Sciatic nerve (tissue), 2 donors: Measurements from ENCODE around the gene AKT1. TPM values are rescaled to one million over a fixed set of nuclear protein-coding genes. Genes with fewer than 3 reads are reported as not detected.
A peak's percentile ranks its signal among the peaks of the same experiment; 100 is the strongest.
"Not testable (repeated sequence)": the region's sequence is repeated elsewhere in the genome, so short reads cannot be mapped to it uniquely, and the experiment has no call there.

Experiments used
- ATAC-seq: fragments of 200-7000 bp; cut with Tn5 transposase; one replicate; pipeline ENCODE4 v1.9.1; 2020; ENCODE audit warnings: mild to moderate bottlenecking, moderate library complexity
- DNase-seq: peaks from one replicate; pipeline ENCODE4 v3.0.0-alpha.2; 2020; ENCODE audit warnings: low spot score
- intact Hi-C: fragments of 100-400 bp; cut with DNase I; formaldehyde crosslinking; loops from one replicate; pipeline ENCODE4 v1.14.2; 2022
- total RNA-seq: library from RNA; stranded (reverse); fragmentation: NEBNext Ultra II Directional; extraction: Animal tissue kit (Norgen Biotek cat#: 25700); gene quantifications from one replicate; pipeline ENCODE4 v1.2.1, GENCODE V29; 2021
- donor health status: DM: no; HTN: no; CAD: no.
- donor health status: DM: no; HTN: no; CAD: no.

The AKT1 gene
- 90.4 TPM for total RNA-seq

DNA sequence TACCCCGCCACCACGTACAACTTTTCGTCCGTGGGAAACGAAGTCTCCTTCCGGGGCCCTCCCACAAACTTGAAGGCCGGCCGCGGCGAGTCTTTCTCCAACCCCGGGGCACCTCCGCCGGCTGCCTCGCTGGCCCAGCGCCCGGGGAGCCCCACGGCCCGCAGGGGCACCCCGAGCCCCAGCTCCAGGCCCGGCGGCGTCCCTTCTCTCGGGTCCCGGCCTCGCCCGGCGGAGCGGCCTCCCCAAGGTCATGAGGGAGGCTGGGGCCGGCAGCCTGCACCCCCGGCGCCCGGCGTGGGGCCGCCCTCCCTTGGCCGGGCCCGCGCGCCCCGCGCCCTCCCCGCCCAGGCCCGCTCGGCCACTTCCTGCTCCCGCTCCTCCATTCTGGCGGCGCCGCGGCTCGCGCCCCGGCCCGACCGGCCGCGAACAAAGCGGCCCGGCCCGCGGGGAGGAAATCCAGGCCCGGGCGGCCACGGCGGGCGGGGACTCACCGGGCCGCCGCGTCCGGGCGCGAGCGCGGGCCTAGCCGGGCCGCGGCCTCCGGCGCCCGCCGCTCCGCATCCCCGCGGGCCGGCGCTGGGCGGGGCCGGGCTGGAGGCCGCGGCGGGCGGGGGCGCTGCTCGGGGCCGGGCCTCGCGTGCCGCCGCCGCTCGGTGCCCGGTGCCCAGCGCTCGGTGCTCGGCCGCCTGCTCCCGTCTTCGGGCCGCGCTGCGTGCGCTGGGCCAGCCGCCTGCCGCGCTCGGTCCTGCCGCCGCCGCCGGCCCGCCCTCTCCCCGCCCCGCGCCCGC, at the start of gene AKT1:
Gene AKT1, minus strand, starts transcription at position 756 of the 788 bp plus-strand sequence. CDS start 3,105 bp downstream, outside the sequence.
- intact Hi-C loops, result no loop called here
- DNase-seq (no peak), ATAC-seq (no peak)

DNA sequence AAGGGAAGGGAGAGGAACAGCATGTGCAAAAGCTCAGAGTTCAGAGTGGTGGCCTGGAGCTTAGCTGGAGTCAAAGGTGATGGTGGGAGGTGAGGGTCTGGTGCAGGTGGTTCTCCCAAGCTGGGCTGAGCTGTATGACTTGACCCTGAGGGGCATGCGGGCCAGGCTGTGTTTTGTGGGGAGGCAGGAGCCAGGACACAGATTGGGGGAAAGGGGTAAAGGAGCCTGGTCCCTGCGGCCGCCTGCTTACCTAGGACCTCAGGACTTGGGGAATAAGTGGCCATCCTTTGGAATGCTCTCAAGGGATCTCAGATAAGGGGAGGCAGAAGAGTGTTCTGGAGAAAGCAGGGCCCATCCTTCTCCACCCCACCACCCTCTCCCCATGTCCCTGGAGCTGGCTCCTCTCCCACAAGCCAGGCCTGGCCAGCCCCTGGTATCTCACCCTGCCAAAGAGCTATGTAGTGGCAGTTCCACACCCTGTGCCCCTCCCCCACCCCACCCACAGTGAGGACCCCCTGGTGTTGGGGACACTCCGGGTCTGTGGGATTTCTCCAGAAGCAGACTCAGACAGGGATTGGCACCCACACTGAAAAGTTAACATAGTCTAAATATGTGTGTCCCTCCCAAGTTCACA, 49.6 kb upstream of the AKT1 start:
- ATAC-seq (no peak), DNase-seq (no peak)
- intact Hi-C loops, result no loop called here

DNA sequence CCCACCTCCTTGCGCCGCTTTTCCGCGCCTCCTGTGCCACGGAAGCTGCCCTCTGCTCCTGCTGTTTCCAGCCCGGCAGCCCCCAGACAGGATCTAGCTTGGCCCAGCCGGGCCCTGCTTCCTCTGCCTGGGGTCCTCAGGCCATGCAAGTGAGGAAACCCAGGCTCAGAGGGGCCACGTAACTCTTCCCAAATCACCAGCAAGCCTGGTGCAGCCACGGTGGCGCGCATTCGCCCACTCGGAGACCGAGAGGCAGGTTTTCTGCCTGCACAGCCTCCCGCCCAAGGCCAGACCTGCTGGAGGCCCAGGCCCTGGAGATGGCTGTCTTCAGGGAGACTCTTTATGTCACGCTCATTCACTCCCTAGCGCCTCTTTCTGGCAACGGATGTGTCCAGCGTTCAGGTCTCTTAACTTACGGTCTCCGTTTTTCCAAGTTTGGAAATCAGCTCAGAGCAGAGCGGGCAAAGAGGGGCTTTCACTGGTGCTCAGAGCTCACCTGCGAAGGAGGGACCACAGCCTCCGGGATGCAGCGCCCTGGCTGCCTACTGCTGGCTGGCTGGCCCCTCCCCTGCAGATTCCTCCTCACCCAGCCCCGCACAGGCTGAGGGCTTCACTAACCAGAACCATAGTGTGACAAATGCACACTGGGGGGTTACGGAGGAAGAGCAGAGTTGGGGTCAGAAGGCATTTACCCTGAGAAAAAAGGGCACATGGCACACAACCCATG, 48.9 kb upstream of the AKT1 start:
- ATAC-seq (peak; percentile 30), DNase-seq (no peak)
- intact Hi-C loops, result no loop called here

DNA sequence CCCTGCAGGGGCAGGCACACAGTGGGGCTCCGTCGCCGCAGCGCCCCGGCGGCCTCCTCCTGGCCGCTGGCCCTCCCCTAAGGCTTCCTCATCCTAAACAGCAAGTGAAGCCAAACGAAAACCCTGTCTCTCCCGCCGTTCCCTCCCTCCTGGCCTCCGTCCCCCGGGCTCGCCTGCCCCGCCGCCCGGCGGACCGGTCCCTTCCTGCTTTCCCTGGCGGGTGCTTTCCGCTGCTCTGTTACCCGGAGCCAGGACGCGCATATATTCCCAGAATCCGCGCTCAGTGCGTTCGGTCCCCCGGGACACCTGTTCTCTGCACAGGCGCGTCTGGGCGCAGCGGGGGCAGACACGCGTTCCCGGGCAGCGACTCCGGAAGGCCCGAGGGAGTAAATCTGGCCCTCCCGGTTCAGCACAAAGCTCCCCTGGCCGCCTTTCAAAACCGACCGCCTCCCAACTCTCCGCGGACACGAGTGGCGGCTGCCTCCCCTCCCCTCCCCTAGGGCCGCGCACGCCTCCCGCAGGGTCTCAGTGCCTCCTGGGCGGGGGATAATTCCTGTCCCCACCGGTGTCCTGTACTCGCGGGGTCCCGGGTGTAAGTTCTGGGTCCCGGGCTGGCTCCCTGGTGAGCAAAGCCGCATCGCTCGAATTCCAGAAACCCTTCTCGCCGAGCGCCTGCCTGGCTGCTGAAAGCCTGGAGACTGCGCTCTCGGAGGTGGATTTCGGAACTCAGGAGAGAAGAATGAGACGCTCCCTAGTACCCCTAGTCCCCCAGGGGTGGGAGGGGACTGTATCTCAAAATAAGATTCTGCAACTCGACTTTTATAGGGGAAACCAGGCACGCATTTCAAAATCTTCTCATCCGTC, 48.1 kb upstream of the AKT1 start:
- DNase-seq (no peak), ATAC-seq (peak; percentile 34)
- intact Hi-C loops, result no loop called here

DNA sequence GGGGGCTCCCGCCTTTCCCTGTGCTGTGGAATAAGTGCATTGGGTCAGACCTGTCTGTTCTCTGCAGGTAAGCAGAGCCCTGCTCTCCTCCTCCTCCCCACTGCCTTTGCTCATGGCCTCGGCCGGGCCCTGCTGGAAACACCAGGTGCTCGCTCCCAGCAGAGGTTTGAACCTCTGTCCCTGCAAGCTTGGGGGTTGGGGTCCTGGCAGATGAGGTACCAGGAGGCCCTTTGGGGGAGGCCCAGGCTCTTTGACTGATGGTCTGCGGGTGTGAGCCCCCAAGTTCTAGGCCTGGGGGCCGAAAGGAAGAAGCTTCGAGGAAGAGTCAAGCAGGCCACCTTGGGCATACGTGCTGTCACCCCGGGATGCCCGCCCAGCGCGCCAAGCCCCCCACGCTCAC, 47.5 kb upstream of the AKT1 start:
- intact Hi-C loops, result no loop called here
- no peak for DNase-seq
- ATAC-seq, result no peak

DNA sequence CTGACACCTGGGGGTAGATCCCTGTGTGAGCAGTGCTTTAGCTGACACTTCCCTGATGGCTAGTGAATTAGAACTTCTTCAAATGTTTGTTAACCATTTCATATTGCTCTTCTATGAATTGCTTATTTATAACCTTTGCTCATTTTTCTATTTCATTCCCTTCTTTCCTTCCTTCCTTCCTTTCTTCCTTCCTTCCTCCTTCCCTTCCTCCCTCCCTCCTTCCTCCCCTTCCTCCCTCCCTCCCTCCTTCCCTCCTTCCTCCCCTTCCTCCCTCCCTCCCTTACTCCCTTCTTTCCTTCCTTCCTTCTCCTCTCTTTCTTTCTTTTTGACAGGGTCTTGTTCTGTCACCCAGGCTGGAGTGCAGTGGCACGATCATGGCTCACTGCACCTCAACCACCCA, 46.2 kb upstream of the AKT1 start:
- intact Hi-C loops, result no loop called here
- ATAC-seq (no peak), DNase-seq (no peak)

DNA sequence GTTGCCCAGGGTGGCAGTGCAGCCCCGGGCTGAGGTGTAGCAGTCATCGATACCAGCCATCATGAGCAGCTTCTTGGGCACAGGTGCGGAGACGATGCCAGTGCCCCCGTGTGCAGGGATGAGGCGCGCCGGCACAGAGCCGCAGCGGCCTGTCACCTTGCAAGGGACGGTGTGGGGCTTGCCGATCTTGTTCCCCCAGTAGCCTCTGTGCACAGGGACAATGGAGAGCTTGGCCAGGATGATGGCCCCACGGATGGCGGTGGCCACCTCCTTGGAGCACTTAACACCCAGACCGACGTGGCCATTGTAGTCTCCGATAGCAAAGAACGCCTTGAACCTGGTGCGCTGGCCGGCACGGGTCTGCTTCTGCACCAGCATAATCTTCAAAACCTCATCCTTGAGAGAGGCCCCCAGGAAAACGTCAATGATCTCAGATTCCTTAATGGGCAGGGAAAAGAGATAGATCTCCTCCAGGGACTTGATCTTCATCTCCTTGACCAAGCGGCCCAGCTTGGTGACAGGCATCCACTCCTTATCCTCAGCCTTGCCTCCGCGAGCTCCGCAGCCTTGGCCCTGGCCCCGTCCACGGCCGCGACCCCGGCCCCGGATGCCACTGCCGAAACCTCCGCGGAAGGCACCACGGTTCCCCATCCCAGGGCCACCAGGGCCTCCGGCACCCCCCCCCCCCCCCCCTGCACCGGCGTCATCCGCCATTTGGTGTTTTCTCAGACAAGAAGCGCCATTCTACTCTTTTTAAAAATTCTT, 40.8 kb upstream of the AKT1 start:
- DNase-seq, intact Hi-C loops, ATAC-seq: not testable (repeated sequence)

DNA sequence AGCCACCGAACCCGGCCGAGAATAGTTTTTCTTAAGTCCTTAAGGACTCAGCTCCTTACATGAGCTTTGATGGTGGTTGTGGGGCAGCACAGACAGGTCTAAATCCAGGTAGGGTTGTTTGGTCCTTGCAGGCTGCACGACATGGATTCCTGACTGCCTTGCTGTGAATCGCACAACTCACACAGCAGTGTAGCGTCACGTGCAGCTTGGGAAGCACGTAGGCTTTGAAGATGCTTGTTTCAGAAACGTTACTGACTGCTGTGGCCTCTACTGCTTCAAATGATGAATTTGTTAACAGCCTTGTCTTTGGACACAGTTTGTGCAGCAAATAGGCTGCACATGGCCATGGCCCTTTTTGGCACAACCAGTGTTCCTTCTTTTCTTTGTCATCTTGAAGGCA, 35.2 kb upstream of the AKT1 start:
- DNase-seq, result no peak
- no peak for ATAC-seq
- intact Hi-C loops, result no loop called here

DNA sequence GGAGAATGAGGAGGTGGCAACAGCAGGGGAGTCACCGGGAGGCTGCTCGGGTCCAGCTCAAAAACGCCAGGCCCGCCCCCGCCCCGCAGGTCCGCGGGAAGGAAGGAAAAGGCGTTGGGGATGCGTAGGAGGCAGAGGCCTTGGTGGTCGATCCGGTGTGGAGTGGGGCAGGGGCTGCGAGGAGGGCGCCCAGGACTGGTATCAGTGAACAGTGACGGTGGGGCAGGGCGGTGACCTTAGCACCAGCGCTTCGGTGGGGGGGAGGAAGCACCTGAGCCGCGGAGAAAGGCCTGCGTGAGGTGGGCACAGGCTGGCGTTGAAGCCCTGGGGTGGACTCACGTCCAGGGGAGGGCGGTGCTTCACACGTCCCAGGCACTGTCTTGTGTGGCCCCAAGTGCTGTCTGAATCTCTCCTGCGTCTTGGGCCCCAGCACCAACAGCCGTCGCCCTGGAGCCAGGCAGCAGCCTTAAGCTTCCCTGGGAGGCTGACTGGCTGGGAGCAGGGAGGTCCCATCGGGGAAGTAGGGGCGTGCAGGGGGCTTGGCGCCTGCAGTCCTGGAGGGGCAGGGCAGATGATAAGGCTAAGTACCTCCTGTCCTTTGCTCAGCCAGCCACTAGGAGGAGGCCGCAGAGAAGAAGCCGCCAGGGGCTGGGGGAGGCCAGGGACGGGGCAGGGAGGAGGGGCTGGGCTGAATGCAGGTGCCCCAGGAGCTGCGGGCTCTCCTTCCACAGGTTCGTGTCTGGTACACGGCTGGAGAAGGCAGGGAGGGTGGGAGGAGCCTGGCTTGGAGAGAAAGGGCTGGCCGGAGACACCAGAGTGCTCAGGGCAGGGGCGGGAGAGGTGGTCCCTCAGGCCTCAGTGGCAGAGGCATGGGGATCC, 31.9 kb upstream of the AKT1 start:
- DNase-seq (peak; percentile 65), ATAC-seq (peak; percentile 63)
- intact Hi-C loops, result no loop called here

DNA sequence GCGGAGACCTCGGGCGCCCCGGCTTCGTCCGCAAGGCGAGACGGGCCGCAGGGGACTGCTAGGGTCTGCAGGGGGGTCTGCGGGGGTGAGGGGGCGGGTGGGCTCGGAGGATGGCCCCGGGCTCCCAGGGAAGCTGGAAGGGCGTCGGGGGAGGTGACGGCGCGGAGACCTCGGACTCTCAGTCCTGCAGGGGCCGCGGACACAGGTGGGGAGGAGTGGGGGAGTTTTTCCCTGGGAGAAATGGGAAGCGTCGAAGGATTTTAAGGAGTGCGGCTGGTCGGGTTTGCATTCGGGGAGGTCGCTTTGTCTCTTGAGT, 31.3 kb upstream of the AKT1 start:
- intact Hi-C loops, result no loop called here
- DNase-seq (no peak), ATAC-seq (no peak)

DNA sequence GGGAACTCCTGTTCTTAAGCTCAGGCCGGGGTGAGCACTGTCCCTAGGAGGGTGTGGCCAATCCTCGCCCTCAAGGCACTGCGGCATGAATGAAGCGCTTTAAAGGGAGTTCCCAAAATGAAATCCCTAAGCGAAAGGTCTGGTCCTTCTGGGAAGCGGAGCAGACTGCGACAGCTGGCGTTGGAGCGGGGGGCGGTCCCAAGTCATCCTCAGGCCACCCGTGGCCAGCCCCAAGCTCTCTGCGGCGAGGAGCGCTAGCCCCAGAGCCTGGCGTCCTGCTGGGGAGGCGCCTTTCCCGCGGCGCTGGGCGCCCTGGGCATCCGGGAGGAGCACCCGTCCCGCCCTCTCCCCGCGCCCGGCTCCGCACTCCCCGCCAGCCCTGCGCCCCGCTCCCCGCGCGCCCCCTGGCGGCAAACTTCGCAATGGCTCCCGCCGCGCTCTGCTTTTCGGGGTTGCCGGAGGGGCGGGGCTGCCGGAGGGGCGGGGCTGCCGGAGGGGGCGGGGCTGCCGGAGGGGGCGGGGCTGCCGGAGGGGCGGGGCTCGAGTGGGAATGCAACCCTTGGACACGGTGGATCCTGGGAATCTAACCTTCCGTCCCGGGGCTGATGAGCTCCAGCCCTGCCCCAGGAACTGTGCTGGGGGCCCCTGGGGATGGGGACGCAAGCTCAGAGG, 30.8 kb upstream of the AKT1 start:
- ATAC-seq, result peak; percentile 93
- peak; percentile 97 for DNase-seq
- intact Hi-C loops, result no loop called here

DNA sequence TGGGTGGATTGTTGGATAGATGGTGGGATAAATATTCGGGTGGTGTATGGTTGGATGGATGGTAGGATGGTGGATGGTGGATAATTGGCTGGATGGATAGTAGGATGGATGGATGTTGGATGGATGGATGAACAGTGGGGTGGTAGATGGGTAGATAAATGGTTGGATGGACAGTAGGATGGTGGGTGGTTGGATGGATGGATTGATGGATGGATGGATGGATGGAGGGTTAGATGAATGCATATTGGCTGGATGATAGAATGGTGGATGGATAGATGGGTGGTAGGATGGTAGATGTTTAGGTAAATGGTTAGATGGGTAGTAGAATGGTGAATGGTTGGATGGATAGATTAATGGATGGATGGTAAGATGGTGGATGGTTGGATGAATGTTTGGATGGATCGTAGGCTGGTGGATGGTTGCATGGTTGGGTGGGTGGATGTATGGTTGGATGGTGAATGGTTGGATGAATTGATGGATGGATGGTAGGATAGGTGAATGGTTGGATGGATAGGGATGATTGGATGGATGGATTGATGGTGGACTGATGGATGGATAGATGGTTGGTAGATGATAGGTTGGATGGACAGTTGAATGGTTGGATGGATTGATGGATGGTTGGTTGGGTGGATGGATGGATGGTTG, 28.9 kb upstream of the AKT1 start:
- ATAC-seq (no peak), DNase-seq (peak; percentile 3)
- intact Hi-C loops, result loop anchor here (5.0 kb wide), 1 partner anchor 57 kb away; no protein-coding TSS in a partner anchor

DNA sequence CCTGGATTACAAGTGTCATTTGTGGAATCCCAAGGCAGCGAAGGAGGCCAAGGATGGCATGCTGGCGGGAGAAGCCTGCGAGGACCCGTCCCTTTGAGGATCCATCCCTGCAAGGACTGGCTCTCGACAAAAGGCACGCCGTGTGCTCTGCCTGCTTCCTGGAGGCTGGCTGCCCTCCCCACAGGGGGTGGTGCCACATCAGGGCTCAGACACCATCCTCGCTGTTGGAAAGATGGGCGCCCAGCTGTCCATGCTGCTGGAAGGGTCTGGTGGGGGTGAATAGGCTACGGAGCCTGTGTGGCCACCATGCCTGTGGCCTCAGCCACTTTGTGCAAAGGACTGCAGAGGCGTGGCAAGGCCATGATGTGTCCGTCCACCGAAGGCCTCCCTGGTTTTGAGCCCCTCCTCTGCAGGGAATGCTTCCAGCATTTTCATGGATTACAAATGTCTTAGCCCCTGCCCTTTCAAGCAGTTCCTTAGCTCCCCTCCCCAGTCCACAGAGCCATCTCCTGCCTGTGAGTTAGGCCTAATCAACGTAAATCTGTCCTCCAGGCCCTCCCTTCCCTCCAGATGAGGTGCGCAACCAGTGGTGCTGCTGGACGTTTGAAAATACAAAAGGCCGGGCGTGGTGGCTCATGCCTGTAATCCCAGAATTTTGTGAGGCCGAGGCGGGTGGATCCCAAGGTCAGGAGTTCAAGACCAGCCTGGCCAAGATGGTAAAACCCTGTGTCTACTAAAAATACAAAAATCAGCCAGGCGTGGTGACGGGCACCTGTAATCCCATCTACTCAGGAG, 27.5 kb upstream of the AKT1 start:
- DNase-seq (peak; percentile 49), ATAC-seq (no peak)
- intact Hi-C loops, result loop anchor here (5.0 kb wide), 1 partner anchor 56 kb away; no protein-coding TSS in a partner anchor

DNA sequence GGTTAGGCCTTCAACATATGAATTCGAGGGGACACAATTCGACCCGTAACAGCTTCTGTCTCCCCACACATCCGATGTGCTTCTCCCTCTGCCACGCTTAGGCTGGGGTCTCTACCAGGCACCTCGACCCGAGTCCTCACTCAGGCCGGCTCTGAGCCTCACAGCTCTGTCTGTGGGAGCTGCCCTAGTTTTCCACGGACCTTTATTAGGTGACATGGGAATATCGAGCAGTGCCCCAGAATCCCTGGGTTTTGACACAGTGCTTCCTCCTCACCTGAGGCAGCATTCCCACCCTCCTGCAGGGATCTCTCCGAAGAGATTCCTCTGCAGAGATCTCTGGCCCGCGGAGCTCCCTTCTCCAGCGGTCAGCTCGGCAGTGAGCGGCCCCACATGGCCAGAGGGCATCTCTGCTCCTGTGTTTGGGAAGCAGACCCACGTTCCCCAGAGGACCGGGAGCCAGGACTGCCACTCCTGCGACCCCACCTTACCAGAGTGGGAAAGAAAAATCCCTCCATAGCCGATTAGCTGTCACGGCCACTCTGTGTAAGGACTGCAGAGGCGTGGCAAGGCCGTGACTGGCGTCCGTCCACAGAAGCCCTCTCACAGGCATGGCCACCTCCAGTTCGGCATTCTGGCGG, 26.5 kb upstream of the AKT1 start:
- DNase-seq (peak; percentile 56), ATAC-seq (no peak)
- intact Hi-C loops, result loop anchor here (5.0 kb wide), 1 partner anchor 55 kb away; no protein-coding TSS in a partner anchor
